GM20431 (cell line): ENCODE results near the gene EME1.
"Not testable (repeated sequence)": the region's sequence is repeated elsewhere in the genome, so short reads cannot be mapped to it uniquely, and the experiment has no call there.

ENCODE experiments used
- in situ Hi-C: fragments of 300-500 bp; cut with MseI, MboI; formaldehyde crosslinking; loops from one replicate; pipeline ENCODE4 v1.15.0; 2020; ENCODE audit warnings: low sequenced_read_pairs; ENCODE audit not compliant: unreplicated experiment

The EME1 gene

GRCh38 chr17:50389534-50389933 is 16.5 kb downstream of the EME1 start:
- in situ Hi-C loops = no loop called here

GRCh38 chr17:50392621-50393020 is 19.6 kb downstream of the EME1 start:
- in situ Hi-C loops = no loop called here

GRCh38 chr17:50393700-50394099 is 20.7 kb downstream of the EME1 start:
- in situ Hi-C loops = no loop called here

- in situ Hi-C loops = no loop called here
Measured at GRCh38 chr17:50394711-50395110, 21.7 kb downstream of the EME1 start.

- in situ Hi-C loops = no loop called here
Measured at GRCh38 chr17:50396261-50397110, 23.5 kb downstream of the EME1 start.

- in situ Hi-C loops = no loop called here
Measured at GRCh38 chr17:50397111-50397918, 24.3 kb downstream of the EME1 start, which contains the start of gene LRRC59. Gene LRRC59, minus strand, starts transcription at chr17:50397523. Its CDS starts 206 bp downstream, at chr17:50397317.

GRCh38 chr17:50397919-50398285 is 24.9 kb downstream of the EME1 start:
- in situ Hi-C loops = no loop called here

- in situ Hi-C loops = not testable (repeated sequence)
Measured at GRCh38 chr17:50398672-50399071, 25.6 kb downstream of the EME1 start.

GRCh38 chr17:50399591-50399990 is 26.6 kb downstream of the EME1 start:
- in situ Hi-C loops = not testable (repeated sequence)

GRCh38 chr17:50405351-50405750 is 32.3 kb downstream of the EME1 start:
- in situ Hi-C loops = not testable (repeated sequence)

GRCh38 chr17:50406578-50406977 is 33.5 kb downstream of the EME1 start:
- in situ Hi-C loops = no loop called here

GRCh38 chr17:50407921-50408320 is 34.9 kb downstream of the EME1 start:
- in situ Hi-C loops = no loop called here

- in situ Hi-C loops = no loop called here
Measured at GRCh38 chr17:50412188-50412732, 39.2 kb downstream of the EME1 start.

- in situ Hi-C loops = no loop called here
Measured at GRCh38 chr17:50414808-50415207, 41.8 kb downstream of the EME1 start.

- in situ Hi-C loops = not testable (repeated sequence)
Measured at GRCh38 chr17:50419577-50419976, 46.5 kb downstream of the EME1 start.

GRCh38 chr17:50420419-50421112 is 47.5 kb downstream of the EME1 start:
- in situ Hi-C loops = no loop called here

- in situ Hi-C loops = no loop called here
Measured at GRCh38 chr17:50421308-50422051, 48.5 kb downstream of the EME1 start.

- in situ Hi-C loops = no loop called here
Measured at GRCh38 chr17:50422738-50423137, 49.7 kb downstream of the EME1 start.

- in situ Hi-C loops = no loop called here
Measured at GRCh38 chr17:50423553-50424159, 50.6 kb downstream of the EME1 start.
